ENCODE results near the gene BABAM2.

The BABAM2 gene

DNA sequence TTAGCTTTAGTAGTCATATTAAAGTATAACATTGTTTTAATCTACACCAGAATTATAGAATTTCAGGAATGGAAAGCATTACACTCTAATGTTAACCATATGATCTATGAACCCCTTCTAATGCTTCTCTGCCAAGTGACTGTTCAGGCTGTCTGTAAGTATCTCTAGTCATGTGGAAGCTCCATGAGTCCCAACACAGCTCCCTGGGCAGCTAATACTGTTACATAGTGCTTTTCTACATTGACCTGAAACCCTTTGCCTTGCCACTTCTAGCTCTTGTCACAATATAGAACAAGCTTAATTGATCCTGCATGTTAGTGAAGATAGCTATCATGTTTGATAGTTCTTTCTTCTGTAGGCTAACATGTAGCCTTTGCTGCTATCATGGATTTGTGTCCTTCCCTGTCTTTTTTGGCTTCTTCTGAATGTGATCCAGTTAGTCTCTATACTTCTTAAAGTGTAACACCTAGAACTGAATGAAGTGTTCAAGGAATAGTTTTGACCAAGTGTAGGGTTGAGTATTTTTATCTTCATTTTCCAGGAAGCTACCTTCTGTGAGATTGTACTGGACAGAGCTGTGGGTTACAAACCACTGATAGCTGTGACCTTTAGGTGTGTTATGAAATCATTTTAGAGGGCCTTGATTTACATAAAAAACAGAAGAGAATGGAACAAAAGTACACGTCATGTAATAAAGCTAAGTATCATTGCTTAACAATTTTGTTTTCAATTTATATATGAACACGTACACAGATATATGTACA lies 23.7 kb downstream of the BABAM2 start:
- DNase-seq = no peak

- DNase-seq = no peak
Measured at GRCh38 chr2:27914805-27915175, 24.3 kb downstream of the BABAM2 start.

DNA sequence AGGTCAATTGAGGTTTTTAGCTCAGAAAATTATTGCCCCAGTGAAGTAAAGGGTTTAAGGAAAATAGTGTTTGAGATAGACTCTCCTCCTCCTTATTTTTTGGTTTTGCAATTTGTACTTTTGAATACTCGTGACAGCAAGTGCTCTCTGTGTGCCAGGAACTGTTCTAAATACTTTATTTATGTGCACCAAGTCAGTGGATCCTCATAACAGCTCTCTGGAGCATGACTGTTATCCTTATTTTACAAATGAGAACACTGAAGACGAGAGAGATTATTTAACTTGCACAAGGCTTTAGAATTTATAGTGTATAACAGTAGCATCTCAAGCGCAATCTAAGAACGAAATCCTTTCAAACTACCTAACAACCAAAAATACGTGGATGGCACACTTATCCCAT lies 24.7 kb downstream of the BABAM2 start:
- no peak for DNase-seq

DNA sequence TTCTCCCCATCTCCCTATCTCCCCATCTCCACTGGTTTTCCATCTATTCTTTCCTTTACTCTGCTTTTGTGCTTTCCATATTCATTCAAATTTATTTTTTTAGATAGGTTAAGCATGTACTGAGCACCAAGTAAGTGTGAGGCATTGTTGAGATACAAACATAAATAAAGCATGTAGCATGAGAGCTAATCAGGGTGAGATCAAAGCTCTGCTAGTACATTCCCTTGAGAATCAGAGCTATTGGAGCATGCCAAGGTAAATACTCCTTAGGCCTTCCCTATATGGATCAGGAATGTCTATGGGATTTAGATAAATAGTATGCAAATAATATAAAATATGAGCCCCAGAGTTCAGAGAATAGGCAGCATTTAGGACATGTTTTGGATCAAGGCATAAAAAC lies 25.3 kb downstream of the BABAM2 start:
- no peak for DNase-seq

DNA sequence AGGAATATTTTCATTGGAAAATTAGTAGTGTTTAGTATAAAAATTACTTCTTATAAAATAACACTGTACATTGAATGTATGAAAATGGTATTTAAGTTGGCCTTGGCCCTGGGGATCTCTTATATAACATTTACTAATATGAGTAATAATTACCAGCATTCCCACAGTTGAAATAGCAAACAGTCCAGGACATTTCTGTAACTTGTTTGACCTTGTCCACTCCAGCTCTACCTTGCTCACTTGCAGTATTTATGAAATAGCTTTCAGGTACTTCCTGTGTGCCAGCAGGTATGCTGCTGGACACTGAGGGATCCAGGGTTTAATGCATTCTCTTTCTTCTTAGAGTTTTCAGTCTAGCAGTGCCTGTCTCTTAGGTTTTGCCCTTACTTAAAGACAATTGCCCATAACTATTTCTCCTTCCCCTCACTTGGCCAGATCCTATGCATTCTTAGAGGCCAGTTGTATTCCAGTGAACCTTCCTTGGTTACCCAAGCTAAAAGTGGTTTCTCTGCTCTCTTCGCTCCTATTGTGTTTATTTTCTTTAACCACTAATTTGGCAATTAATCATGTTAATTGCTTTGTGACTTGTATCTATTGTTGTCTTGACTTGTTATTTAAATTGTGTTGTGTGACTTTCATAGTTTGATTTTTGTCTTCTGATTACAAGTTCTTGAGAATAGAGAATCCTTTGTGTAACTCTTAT lies 25.9 kb downstream of the BABAM2 start:
- DNase-seq = no peak

DNA sequence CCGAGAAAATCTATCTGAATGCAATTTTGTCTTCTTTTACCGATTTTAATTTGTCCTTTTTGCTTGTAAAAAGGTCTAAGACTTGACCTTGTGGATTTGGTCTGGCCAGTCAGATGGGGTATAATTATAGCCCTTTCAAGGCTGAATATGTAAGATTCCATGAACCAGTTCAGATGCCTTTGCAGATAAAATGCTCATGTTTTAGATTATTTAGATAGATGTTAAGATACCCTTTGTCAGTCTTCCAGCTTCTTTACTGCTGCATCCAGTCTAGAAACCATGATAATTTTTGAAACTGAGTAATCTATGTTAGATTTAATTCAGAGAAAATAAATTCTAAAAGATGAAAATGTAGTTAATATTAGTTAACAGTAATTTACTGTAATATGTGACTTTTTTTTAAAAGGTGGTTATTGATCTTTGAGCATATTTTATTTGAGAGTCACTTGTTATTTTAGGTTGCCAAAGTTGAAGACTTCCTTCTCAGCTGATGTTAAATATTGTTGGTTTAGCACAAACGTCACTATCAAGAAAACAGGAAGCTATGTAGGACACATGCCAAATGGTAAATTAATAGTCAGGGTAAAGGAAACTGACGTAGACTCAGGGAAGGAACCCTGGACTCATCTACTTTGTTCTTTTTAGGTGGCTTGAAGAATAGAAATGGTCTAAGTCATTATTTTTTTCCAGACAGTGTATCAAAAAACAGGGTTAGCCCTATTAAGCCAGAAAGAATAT lies 29.8 kb downstream of the BABAM2 start:
- DNase-seq = no peak

- DNase-seq = no peak
Measured at GRCh38 chr2:27921424-27921823, 30.9 kb downstream of the BABAM2 start.

DNA sequence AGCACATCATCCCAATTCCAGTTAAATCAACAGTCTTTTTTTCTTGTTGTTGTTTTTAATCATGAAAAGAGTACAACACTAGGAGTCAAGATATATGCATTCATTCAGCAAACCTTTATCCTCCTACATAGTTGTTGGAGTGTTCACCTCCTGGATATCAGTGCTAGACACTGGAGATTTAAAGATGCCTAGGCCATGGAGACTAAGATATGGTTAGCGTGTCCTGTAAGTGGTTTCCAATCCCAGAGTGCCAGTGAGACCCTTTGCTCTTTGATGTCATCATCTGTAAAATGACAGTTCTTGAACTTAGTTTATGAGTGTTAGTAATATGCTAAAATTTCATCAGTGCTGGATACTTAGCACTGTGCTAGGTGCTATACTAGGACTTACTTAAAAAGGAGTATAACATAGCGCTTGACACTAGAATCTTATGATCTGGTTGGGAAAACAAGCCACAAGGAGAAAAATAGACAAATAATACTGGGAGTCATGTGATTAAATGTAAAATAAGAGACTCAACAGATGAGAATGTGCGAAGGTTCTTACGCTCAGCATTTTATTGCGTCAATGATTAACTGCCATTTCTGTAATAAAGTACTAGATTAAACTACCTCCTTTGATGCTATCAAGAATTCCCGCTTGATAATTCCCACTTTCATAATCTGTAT lies 31.5 kb downstream of the BABAM2 start:
- DNase-seq = no peak

GRCh38 chr2:27922842-27923241 lies 32.3 kb downstream of the BABAM2 start:
- DNase-seq = no peak

DNA sequence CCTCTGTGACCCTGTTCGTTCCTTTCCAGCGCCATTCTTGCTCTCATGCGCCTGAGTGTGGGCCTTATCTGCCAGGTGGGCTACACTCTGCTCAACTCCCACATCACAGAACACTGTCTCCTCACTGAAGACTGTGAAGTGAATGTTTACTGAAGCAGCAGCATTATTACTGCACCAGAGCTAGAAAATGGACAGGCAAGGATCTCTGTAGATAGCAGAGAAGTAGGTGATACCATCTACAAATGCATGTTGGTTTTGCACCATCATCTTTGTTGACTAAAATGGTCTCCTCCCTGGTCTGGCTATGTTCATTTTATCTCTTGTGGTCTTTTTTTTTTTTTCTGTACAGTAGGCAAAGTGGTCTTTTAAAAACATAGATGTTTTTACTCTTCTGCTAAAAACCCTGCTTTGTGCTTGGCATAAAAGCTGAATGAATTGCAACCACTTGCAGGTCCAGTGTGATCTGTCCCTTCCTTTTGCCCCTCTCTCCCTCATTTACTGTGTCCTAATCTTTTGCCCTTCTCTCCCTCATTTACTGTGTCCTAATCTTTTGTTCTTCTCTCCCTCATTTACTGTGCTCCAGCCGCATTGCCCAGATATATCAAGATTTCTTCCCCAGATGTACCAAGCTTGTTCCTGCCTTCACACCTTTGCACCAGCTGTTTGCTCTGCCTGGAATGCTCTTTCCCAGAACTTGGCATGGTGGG lies 35.4 kb downstream of the BABAM2 start:
- DNase-seq = no peak

- DNase-seq = no peak
Measured at GRCh38 chr2:27929916-27930486, 39.5 kb downstream of the BABAM2 start.

- no peak for DNase-seq
Measured at GRCh38 chr2:27931361-27931950, 40.9 kb downstream of the BABAM2 start.

- no peak for DNase-seq
Measured at GRCh38 chr2:27932396-27932795, 41.9 kb downstream of the BABAM2 start.

DNA sequence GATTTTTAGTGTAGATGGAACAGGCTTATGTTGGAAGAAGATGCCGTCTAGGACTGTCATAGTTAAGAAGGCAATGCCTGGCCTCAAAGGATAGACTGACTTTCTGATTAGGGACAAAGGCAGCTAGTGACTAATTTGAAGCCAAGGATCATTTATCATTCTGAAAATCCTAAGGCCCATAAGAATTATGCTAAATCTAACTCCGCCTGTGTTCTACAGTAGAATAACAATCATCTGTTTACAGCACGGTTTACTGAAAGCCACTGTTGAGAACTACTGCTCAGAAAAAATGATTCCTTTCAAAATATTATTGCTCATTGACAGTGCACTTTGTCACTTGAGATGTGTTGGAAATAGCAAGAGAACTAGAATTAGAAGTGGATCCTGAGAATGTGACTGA lies 44.5 kb downstream of the BABAM2 start:
- no peak for DNase-seq

- DNase-seq = no peak
Measured at GRCh38 chr2:27940090-27940671, 49.7 kb downstream of the BABAM2 start.

- no peak for DNase-seq
Measured at GRCh38 chr2:27940982-27941381, 50.5 kb downstream of the BABAM2 start.

GRCh38 chr2:27942612-27943547 lies 52.4 kb downstream of the BABAM2 start:
- no peak for DNase-seq

GRCh38 chr2:27946530-27947060 lies 56.1 kb downstream of the BABAM2 start:
- DNase-seq = no peak

DNA sequence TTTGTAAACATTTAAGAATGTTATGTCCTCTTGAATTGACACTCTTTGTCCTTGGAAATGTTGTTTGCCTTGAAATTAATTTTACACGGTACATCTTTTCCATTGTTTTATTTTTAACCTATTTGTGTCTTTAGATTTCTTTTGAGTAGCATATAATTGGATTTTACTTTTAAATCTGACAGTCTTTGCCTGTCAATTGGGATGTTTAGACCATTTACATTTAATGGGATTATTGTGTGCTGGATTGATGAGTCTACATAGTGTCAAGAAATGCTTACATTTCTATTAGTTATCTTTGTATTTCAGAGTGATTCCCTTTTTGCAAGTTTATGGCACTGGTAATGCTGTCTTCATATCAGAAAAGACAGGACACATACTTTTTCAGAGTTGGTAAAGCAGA lies 61.5 kb downstream of the BABAM2 start:
- DNase-seq = no peak

- DNase-seq = no peak
Measured at GRCh38 chr2:27953077-27953476, 62.5 kb downstream of the BABAM2 start.

Data from activated naive CD4-positive, alpha-beta T cell (primary cell).